Lower leg skin (tissue), 3 donors: ENCODE results near the gene CAPN2.

Experiments
- POLR2A ChIP-seq, 2 donors: fragments of 450-650 bp; IDR thresholded peaks; one replicate each; pipeline ENCODE4 v1.6.1; 2016 to 2017; ENCODE audit warnings: antibody characterized with exemption in 2 of 2, mild to moderate bottlenecking in 1 of 2, moderate library complexity in 1 of 2
- TF ChIP-seq, protein P1 (sequence below), 3 donors: fragments of 450-650 bp; IDR thresholded peaks; one replicate each; pipeline ENCODE4 v1.5.1; 2016; ENCODE audit warnings: antibody characterized with exemption in 3 of 3, mild to moderate bottlenecking in 3 of 3, moderate library complexity in 2 of 3

GRCh38 chr1:223664106-223664505 is 48.2 kb upstream of the CAPN2 start:
- TF ChIP-seq, protein P1, sequence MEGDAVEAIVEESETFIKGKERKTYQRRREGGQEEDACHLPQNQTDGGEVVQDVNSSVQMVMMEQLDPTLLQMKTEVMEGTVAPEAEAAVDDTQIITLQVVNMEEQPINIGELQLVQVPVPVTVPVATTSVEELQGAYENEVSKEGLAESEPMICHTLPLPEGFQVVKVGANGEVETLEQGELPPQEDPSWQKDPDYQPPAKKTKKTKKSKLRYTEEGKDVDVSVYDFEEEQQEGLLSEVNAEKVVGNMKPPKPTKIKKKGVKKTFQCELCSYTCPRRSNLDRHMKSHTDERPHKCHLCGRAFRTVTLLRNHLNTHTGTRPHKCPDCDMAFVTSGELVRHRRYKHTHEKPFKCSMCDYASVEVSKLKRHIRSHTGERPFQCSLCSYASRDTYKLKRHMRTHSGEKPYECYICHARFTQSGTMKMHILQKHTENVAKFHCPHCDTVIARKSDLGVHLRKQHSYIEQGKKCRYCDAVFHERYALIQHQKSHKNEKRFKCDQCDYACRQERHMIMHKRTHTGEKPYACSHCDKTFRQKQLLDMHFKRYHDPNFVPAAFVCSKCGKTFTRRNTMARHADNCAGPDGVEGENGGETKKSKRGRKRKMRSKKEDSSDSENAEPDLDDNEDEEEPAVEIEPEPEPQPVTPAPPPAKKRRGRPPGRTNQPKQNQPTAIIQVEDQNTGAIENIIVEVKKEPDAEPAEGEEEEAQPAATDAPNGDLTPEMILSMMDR (IDR thresholded peaks at IDR 0.05): no peak
- no peak for TF ChIP-seq POLR2A (IDR thresholded peaks at IDR 0.05)
